Measurements from ENCODE around the gene NTNG1.
"Not testable (repeated sequence)": the region's sequence is repeated elsewhere in the genome, so short reads cannot be mapped to it uniquely, and the experiment has no call there.

Gene NTNG1

DNA sequence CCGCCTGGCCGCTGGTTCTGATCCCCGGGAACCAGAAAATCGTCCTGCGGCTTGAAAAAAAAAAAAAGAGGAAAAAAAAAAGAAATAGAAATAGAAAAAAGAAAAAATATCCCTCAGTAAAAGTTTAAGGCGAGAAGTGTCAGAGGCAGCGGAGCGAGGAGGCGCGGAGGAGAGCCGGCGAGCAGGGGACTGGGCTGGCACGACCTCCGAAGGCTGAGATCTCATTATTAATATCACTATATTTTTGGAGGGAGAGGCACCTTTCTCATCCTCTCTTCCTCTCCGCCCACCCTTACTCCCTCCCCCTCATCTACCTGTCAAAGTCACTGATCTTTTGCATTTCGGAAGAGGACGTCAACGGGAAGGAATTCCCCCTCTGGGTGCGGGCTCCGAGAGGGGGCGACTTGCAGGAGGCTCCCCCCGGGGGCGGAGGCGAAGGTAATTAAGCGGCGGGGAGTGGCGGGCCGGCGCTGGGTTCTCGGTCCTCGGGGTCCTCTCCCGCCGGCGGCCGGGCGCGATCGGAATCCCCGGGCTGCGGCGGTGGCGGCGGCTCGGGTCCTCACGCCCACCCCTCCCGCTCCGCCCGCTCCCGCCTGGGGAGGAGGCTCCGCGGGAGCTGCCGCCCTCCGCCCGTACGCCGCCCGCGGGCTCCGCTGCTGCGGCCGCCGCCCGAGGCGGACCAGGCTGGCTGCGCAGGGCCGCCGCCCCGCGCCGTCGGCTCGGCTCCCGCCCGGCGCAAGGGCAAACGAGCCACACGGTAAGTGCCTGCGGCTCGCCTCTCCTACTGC, at the start of gene NTNG1:
TSS of gene NTNG1 (plus strand) at position 337 of the 788 bp plus-strand sequence.
- H3K27ac ChIP-seq (ENCODE audit: low read depth, low read length): no peak within 1 kb of the TSS
- peak within 1 kb of the TSS in 1 of 5 donors; percentile 33 for H3K9ac ChIP-seq (ENCODE audit: low read length in 5 of 5)
- H3K4me3 ChIP-seq (ENCODE audit: low read depth in 1 of 5, low read length in 5 of 5): peak within 1 kb of the TSS; percentile 63 to 71 (median 66)
- peaks cover 0 to 20% (median 20%) of the 10 kb centered on the region in 5 donors for H3K4me1 ChIP-seq (ENCODE audit: control insufficient read depth in 5 of 5, insufficient read depth in 5 of 5, low read length in 5 of 5)
- H3K9me3 ChIP-seq (ENCODE audit: control insufficient read depth in 5 of 5, low read length in 5 of 5): no peaks in the 10 kb centered on the region
- peaks cover 5 to 34% (median 18%) of the 10 kb centered on the region in 5 donors for H3K27me3 ChIP-seq (ENCODE audit: control insufficient read depth in 5 of 5, insufficient read depth in 4 of 5, low read length in 5 of 5)
- H3K36me3 ChIP-seq (ENCODE audit: control insufficient read depth in 5 of 5, insufficient read depth in 5 of 5, low read length in 5 of 5): no peaks in the 10 kb centered on the region

- Histone ChIP-seq H3K27ac (ENCODE audit: low read depth, low read length) (no peak overlapping the region), H3K9me3 (ENCODE audit: control insufficient read depth in 5 of 5, low read length in 5 of 5) (no peaks in the 10 kb centered on the region), H3K4me1 (ENCODE audit: control insufficient read depth in 5 of 5, insufficient read depth in 5 of 5, low read length in 5 of 5) (no peaks in the 10 kb centered on the region), H3K9ac (ENCODE audit: low read length in 5 of 5) (no peak overlapping the region), H3K36me3 (ENCODE audit: control insufficient read depth in 5 of 5, insufficient read depth in 5 of 5, low read length in 5 of 5) (no peaks in the 10 kb centered on the region), H3K27me3 (ENCODE audit: control insufficient read depth in 5 of 5, insufficient read depth in 4 of 5, low read length in 5 of 5) (no peaks in the 10 kb centered on the region), H3K4me3 (ENCODE audit: low read depth in 1 of 5, low read length in 5 of 5) (no peak overlapping the region)
Measured at GRCh38 chr1:107091418-107091817, 49.4 kb upstream of the NTNG1 start.

DNA sequence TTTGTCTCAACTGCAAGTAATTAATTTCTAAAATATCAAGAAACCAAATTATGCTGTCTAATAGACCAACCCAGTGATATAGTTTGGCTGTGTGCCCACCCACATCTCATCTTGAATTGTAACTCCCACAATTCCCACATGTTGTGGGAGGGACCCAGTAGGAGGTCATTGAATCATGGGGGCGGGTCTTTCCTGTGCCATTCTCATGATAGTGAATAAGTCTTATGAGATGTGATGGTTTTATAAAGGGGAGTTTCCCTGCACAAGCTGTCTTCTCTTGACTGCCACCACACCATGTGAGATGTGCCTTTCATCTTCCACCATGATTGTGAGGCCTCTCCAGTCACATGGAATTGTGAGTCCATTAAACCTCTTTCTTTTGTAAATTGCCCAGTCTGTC, 47.4 kb upstream of the NTNG1 start:
- H3K4me3 ChIP-seq (ENCODE audit: low read depth in 1 of 5, low read length in 5 of 5); H3K27me3 ChIP-seq (ENCODE audit: control insufficient read depth in 5 of 5, insufficient read depth in 4 of 5, low read length in 5 of 5); H3K4me1 ChIP-seq (ENCODE audit: control insufficient read depth in 5 of 5, insufficient read depth in 5 of 5, low read length in 5 of 5); H3K36me3 ChIP-seq (ENCODE audit: control insufficient read depth in 5 of 5, insufficient read depth in 5 of 5, low read length in 5 of 5); H3K9ac ChIP-seq (ENCODE audit: low read length in 5 of 5); H3K27ac ChIP-seq (ENCODE audit: low read depth, low read length); H3K9me3 ChIP-seq (ENCODE audit: control insufficient read depth in 5 of 5, low read length in 5 of 5): not testable (repeated sequence)

DNA sequence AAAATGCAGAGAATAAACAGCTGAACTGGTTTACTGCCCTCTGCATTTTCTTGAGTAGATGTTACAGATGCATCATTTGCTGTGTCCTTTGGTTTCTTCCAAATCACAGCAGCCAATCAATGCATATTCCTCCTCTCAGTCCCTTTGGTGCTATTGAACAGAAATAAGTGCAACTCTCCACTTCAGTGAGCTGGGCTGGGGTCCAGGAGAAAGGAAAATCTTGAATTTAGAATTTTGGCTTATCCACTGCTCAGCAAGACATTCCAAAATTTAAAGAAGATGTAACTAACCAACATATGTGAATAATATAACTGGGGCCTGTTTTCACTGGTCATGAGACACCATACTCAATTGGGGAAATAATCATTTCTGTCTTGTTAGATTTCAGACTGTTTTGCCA, 45.2 kb upstream of the NTNG1 start:
- Histone ChIP-seq H3K9ac (ENCODE audit: low read length in 5 of 5) (no peak overlapping the region), H3K9me3 (ENCODE audit: control insufficient read depth in 5 of 5, low read length in 5 of 5) (no peaks in the 10 kb centered on the region), H3K4me1 (ENCODE audit: control insufficient read depth in 5 of 5, insufficient read depth in 5 of 5, low read length in 5 of 5) (no peaks in the 10 kb centered on the region), H3K27ac (ENCODE audit: low read depth, low read length) (no peak overlapping the region), H3K36me3 (ENCODE audit: control insufficient read depth in 5 of 5, insufficient read depth in 5 of 5, low read length in 5 of 5) (no peaks in the 10 kb centered on the region), H3K4me3 (ENCODE audit: low read depth in 1 of 5, low read length in 5 of 5) (no peak overlapping the region), H3K27me3 (ENCODE audit: control insufficient read depth in 5 of 5, insufficient read depth in 4 of 5, low read length in 5 of 5) (no peaks in the 10 kb centered on the region)

GRCh38 chr1:107096690-107097089, 44.1 kb upstream of the NTNG1 start:
- Histone ChIP-seq H3K27ac (ENCODE audit: low read depth, low read length) (no peak overlapping the region), H3K9ac (ENCODE audit: low read length in 5 of 5) (no peak overlapping the region), H3K4me3 (ENCODE audit: low read depth in 1 of 5, low read length in 5 of 5) (no peak overlapping the region), H3K4me1 (ENCODE audit: control insufficient read depth in 5 of 5, insufficient read depth in 5 of 5, low read length in 5 of 5) (no peaks in the 10 kb centered on the region), H3K27me3 (ENCODE audit: control insufficient read depth in 5 of 5, insufficient read depth in 4 of 5, low read length in 5 of 5) (no peaks in the 10 kb centered on the region), H3K36me3 (ENCODE audit: control insufficient read depth in 5 of 5, insufficient read depth in 5 of 5, low read length in 5 of 5) (no peaks in the 10 kb centered on the region), H3K9me3 (ENCODE audit: control insufficient read depth in 5 of 5, low read length in 5 of 5) (no peaks in the 10 kb centered on the region)

- Histone ChIP-seq H3K36me3 (ENCODE audit: control insufficient read depth in 5 of 5, insufficient read depth in 5 of 5, low read length in 5 of 5) (no peaks in the 10 kb centered on the region), H3K27ac (ENCODE audit: low read depth, low read length) (no peak overlapping the region), H3K9me3 (ENCODE audit: control insufficient read depth in 5 of 5, low read length in 5 of 5) (no peaks in the 10 kb centered on the region), H3K4me1 (ENCODE audit: control insufficient read depth in 5 of 5, insufficient read depth in 5 of 5, low read length in 5 of 5) (no peaks in the 10 kb centered on the region), H3K4me3 (ENCODE audit: low read depth in 1 of 5, low read length in 5 of 5) (no peak overlapping the region), H3K27me3 (ENCODE audit: control insufficient read depth in 5 of 5, insufficient read depth in 4 of 5, low read length in 5 of 5) (no peaks in the 10 kb centered on the region), H3K9ac (ENCODE audit: low read length in 5 of 5) (no peak overlapping the region)
Measured at GRCh38 chr1:107098961-107099360, 41.9 kb upstream of the NTNG1 start.

DNA sequence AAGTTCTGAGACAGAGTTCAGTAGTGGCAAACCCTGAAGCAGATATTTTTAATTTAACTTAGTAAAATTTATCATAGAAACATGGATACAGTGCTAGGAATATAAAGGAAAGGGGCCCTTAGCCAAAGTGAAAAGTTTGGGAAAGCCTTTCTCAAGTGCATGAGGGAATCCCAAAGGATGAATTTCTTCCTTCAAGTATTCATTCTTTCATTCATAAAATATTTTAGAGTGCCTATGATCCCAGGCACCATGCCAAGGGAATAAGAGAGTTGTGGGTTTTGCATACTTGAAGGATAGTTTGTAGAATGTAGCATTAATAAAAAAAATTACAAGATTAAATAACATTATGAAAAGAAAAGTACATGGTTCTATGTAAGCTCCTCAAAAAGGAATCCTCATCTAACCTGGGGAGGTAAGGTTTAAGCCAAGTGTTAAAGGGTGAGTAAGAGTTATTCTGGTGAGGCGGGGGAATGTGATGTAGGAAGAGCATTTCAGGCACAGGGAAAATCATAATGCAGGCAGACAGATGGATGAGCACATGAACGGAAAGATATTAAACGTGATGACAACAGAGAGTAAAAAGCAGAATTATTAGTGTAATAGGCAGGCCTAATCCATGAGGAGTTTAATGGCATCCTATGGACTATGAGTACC, 40.4 kb upstream of the NTNG1 start:
- H3K36me3 ChIP-seq (ENCODE audit: control insufficient read depth in 5 of 5, insufficient read depth in 5 of 5, low read length in 5 of 5): no peaks in the 10 kb centered on the region
- no peak overlapping the region for H3K4me3 ChIP-seq (ENCODE audit: low read depth in 1 of 5, low read length in 5 of 5)
- H3K27ac ChIP-seq (ENCODE audit: low read depth, low read length): no peak overlapping the region
- no peaks in the 10 kb centered on the region for H3K27me3 ChIP-seq (ENCODE audit: control insufficient read depth in 5 of 5, insufficient read depth in 4 of 5, low read length in 5 of 5)
- no peaks in the 10 kb centered on the region for H3K9me3 ChIP-seq (ENCODE audit: control insufficient read depth in 5 of 5, low read length in 5 of 5)
- no peaks in the 10 kb centered on the region for H3K4me1 ChIP-seq (ENCODE audit: control insufficient read depth in 5 of 5, insufficient read depth in 5 of 5, low read length in 5 of 5)
- no peak overlapping the region for H3K9ac ChIP-seq (ENCODE audit: low read length in 5 of 5)

DNA sequence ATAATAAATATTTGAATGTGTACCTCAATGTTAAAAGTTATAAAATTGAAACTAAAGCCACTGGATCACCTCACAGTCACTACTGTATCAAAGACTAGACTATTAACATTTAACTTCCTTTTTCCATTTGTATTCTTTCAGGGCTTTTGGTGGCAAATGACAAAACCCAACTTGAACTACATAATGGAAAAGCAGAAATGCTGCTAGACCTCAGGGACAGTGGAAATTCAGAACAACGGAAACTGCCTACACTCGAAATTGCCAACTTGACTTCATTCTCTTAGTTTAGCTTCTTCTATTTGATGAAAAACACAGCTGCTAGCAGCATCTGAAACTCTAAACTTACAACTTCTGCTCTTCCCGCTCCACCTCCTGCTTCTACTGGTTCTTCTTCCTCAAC, 34.9 kb upstream of the NTNG1 start:
- H3K27me3 ChIP-seq (ENCODE audit: control insufficient read depth in 5 of 5, insufficient read depth in 4 of 5, low read length in 5 of 5): no peaks in the 10 kb centered on the region
- H3K9me3 ChIP-seq (ENCODE audit: control insufficient read depth in 5 of 5, low read length in 5 of 5): no peaks in the 10 kb centered on the region
- H3K9ac ChIP-seq (ENCODE audit: low read length in 5 of 5): no peak overlapping the region
- H3K4me1 ChIP-seq (ENCODE audit: control insufficient read depth in 5 of 5, insufficient read depth in 5 of 5, low read length in 5 of 5): no peaks in the 10 kb centered on the region
- H3K4me3 ChIP-seq (ENCODE audit: low read depth in 1 of 5, low read length in 5 of 5): no peak overlapping the region
- H3K27ac ChIP-seq (ENCODE audit: low read depth, low read length): no peak overlapping the region
- no peaks in the 10 kb centered on the region for H3K36me3 ChIP-seq (ENCODE audit: control insufficient read depth in 5 of 5, insufficient read depth in 5 of 5, low read length in 5 of 5)

DNA sequence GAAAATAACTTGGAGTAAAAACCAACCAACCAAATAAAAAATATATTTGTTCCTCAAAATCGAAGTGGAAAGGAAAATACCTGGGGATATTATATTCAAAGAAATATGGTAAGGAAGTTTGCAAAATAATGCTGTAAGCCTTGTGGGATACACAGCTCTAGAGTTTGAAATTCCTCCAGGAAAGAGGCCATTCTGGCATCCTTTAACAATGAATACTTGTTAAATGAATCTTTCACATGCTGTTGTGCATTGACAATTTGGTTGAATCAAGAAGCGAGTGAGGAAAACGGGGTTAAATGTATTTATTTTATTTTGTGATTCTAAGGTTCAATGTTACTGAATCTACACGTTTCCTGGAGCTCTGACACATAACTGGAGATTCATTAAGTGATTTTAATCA, 30.5 kb upstream of the NTNG1 start:
- H3K9ac ChIP-seq (ENCODE audit: low read length in 5 of 5): no peak overlapping the region
- no peak overlapping the region for H3K4me3 ChIP-seq (ENCODE audit: low read depth in 1 of 5, low read length in 5 of 5)
- no peak overlapping the region for H3K27ac ChIP-seq (ENCODE audit: low read depth, low read length)
- H3K36me3 ChIP-seq (ENCODE audit: control insufficient read depth in 5 of 5, insufficient read depth in 5 of 5, low read length in 5 of 5): no peaks in the 10 kb centered on the region
- no peaks in the 10 kb centered on the region for H3K4me1 ChIP-seq (ENCODE audit: control insufficient read depth in 5 of 5, insufficient read depth in 5 of 5, low read length in 5 of 5)
- H3K27me3 ChIP-seq (ENCODE audit: control insufficient read depth in 5 of 5, insufficient read depth in 4 of 5, low read length in 5 of 5): no peaks in the 10 kb centered on the region
- no peaks in the 10 kb centered on the region for H3K9me3 ChIP-seq (ENCODE audit: control insufficient read depth in 5 of 5, low read length in 5 of 5)

GRCh38 chr1:107116306-107116790, 24.5 kb upstream of the NTNG1 start:
- peaks cover 0 to 4% (median 0%) of the 10 kb centered on the region in 5 donors for H3K27me3 ChIP-seq (ENCODE audit: control insufficient read depth in 5 of 5, insufficient read depth in 4 of 5, low read length in 5 of 5)
- no peaks in the 10 kb centered on the region for H3K4me1 ChIP-seq (ENCODE audit: control insufficient read depth in 5 of 5, insufficient read depth in 5 of 5, low read length in 5 of 5)
- H3K27ac ChIP-seq (ENCODE audit: low read depth, low read length): no peak overlapping the region
- no peak overlapping the region for H3K9ac ChIP-seq (ENCODE audit: low read length in 5 of 5)
- H3K9me3 ChIP-seq (ENCODE audit: control insufficient read depth in 5 of 5, low read length in 5 of 5): no peaks in the 10 kb centered on the region
- no peaks in the 10 kb centered on the region for H3K36me3 ChIP-seq (ENCODE audit: control insufficient read depth in 5 of 5, insufficient read depth in 5 of 5, low read length in 5 of 5)
- no peak overlapping the region for H3K4me3 ChIP-seq (ENCODE audit: low read depth in 1 of 5, low read length in 5 of 5)
